Vagina (tissue), 2 donors: ENCODE data around the gene ANXA3. TPM values are rescaled to one million over a fixed set of nuclear protein-coding genes. Genes with fewer than 3 reads are reported as not detected.
"Not testable (repeated sequence)": the region's sequence is repeated elsewhere in the genome, so short reads cannot be mapped to it uniquely, and the experiment has no call there.

Source experiments
- DNase-seq, 2 donors: peaks; one replicate each; pipeline ENCODE4 v3.0.0-alpha.2; 2017; ENCODE audit errors: extremely low spot score in 2 of 2
- H3K27ac ChIP-seq: fragments of 200-600 bp; sonication (generic); one replicate; pipeline ENCODE4 v1.5.1; 2019
- H3K27me3 ChIP-seq: fragments of 200-600 bp; sonication (generic); one replicate; pipeline ENCODE4 v1.5.1; 2019
- H3K36me3 ChIP-seq, 2 donors: fragments of 200-600 bp; sonication (generic); one replicate each; pipeline ENCODE4 v1.5.1; 2017 to 2019
- H3K4me1 ChIP-seq: fragments of 200-600 bp; sonication (generic); one replicate; pipeline ENCODE4 v1.5.1; 2019
- H3K4me3 ChIP-seq, 2 donors: fragments of 200-600 bp; sonication (generic); 1 replicate in 1 of 2; 2 replicates in 1 of 2; pipeline ENCODE4 v1.5.1; 2016 to 2019
- H3K9me3 ChIP-seq: fragments of 200-600 bp; sonication (generic); one replicate; pipeline ENCODE4 v1.5.1; 2019
- POLR2A ChIP-seq, 2 donors: fragments of 450-650 bp; IDR thresholded peaks; one replicate each; pipeline ENCODE4 v1.6.1; 2017; ENCODE audit warnings: antibody characterized with exemption in 2 of 2, mild to moderate bottlenecking in 2 of 2, moderate library complexity in 2 of 2
- POLR2AphosphoS5 ChIP-seq, 2 donors: sonication (generic); formaldehyde crosslinking; IDR thresholded peaks; one replicate each; pipeline ENCODE4 v1.9.0; 2017; ENCODE audit warnings: antibody characterized with exemption in 2 of 2, mild to moderate bottlenecking in 2 of 2, low read depth in 1 of 2; ENCODE audit not compliant: insufficient read depth in 1 of 2
- intact Hi-C: fragments of 100-400 bp; cut with DNase I; formaldehyde crosslinking; loops from one replicate; pipeline ENCODE4 v1.15.1; 2023
- total RNA-seq: library from RNA; depleted of rRNA; stranded (reverse); fragments of >200 nt; gene quantifications from one replicate; pipeline ENCODE4 v1.2.3, GENCODE V29; 2016
- TF ChIP-seq, protein P1 (sequence below), 3 experiments: fragments of 450-650 bp in 2 of 3; fragments of 200-600 bp in 1 of 3; sonication (generic) in 1 of 3; IDR thresholded peaks; one replicate each; pipeline ENCODE4 v1.5.1; 2017 to 2019; ENCODE audit warnings: antibody characterized with exemption in 3 of 3, mild to moderate bottlenecking in 2 of 3, moderate library complexity in 2 of 3

ANXA3 gene, protein sequence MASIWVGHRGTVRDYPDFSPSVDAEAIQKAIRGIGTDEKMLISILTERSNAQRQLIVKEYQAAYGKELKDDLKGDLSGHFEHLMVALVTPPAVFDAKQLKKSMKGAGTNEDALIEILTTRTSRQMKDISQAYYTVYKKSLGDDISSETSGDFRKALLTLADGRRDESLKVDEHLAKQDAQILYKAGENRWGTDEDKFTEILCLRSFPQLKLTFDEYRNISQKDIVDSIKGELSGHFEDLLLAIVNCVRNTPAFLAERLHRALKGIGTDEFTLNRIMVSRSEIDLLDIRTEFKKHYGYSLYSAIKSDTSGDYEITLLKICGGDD
- total RNA-seq = 11.8 TPM

DNA sequence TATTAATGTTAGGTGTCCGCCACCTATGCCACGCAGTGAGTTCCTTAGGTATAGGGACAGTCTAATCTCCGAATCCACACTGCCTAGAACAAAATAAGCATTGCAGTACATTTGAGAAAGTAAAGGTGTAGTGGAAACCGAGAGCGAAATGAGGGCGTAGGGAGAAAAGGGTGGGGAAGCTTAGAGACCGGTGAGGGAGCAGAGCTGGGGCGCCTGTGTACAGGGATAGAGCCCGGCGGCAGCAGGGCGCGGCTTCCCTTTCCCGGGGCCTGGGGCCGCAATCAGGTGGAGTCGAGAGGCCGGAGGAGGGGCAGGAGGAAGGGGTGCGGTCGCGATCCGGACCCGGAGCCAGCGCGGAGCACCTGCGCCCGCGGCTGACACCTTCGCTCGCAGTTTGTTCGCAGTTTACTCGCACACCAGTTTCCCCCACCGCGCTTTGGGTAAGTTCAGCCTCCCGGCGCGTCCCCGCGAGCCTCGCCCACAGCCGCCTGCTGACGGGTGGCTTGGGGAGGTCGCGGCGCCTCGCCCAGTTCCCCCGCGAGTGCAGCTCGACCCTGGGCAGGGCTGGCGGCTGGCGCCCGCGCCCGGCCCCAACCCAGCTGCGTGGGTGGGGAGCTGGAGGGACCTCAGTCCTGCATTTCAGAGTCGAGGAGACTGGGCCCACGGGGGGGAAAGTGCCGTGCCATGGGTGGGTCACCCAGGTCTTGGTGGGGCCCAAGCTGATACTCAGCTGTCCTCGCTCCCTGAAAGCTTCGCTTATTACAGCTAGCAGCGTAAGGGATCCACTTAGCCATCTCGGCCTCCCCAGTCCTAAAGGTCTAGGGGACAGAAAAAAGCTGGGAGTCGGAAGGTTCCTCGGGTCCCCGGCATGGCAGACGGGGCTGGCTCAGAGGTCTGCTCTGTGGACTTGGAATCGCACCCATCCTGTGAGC lies at the start of gene ANXA3:
Gene ANXA3, plus strand, starts transcription at position 351 of the 932 bp plus-strand sequence. CDS start 2,704 bp downstream, outside the sequence.
- no peaks in the 10 kb centered on the region for H3K36me3 ChIP-seq
- intact Hi-C loops = no loop called here
- no peak within 1 kb of the TSS for H3K27ac ChIP-seq
- H3K4me1 ChIP-seq = peaks cover 14% of the 10 kb centered on the region
- no peaks in the 10 kb centered on the region for H3K27me3 ChIP-seq
- peak within 1 kb of the TSS; percentile 36 to 47 for H3K4me3 ChIP-seq
- no peaks in the 10 kb centered on the region for H3K9me3 ChIP-seq
- DNase-seq = no peak
- TF ChIP-seq POLR2AphosphoS5 (IDR thresholded peaks at IDR 0.05; ENCODE audit: insufficient read depth in 1 of 2, low read depth in 1 of 2) (no peak), POLR2A (IDR thresholded peaks at IDR 0.05) (no peak)
- TF ChIP-seq, protein P1, sequence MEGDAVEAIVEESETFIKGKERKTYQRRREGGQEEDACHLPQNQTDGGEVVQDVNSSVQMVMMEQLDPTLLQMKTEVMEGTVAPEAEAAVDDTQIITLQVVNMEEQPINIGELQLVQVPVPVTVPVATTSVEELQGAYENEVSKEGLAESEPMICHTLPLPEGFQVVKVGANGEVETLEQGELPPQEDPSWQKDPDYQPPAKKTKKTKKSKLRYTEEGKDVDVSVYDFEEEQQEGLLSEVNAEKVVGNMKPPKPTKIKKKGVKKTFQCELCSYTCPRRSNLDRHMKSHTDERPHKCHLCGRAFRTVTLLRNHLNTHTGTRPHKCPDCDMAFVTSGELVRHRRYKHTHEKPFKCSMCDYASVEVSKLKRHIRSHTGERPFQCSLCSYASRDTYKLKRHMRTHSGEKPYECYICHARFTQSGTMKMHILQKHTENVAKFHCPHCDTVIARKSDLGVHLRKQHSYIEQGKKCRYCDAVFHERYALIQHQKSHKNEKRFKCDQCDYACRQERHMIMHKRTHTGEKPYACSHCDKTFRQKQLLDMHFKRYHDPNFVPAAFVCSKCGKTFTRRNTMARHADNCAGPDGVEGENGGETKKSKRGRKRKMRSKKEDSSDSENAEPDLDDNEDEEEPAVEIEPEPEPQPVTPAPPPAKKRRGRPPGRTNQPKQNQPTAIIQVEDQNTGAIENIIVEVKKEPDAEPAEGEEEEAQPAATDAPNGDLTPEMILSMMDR (IDR thresholded peaks at IDR 0.05) = no peak

DNA sequence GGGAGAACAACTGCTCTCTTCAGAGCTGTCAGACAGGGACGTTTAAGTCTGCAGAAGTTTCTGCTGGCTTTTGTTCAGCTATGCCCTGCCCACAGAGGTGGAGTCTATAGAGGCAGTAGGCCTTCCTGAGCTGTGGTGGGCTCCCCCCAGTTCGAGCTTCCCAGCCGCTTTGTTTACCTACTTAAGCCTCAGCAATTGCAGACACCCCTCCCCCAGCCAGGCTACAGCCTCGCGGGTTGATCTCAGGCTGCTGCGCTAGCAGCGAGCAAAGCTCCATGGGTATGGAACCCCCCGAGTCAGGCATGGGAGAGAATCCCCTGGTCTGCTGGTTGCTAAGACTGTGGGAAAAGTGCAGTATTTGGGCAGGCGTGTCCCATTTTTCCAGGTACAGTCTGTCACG lies 45.3 kb upstream of the ANXA3 start:
- H3K27me3 ChIP-seq, H3K27ac ChIP-seq, intact Hi-C loops, DNase-seq, H3K4me1 ChIP-seq, H3K9me3 ChIP-seq, H3K4me3 ChIP-seq, H3K36me3 ChIP-seq: not testable (repeated sequence)

DNA sequence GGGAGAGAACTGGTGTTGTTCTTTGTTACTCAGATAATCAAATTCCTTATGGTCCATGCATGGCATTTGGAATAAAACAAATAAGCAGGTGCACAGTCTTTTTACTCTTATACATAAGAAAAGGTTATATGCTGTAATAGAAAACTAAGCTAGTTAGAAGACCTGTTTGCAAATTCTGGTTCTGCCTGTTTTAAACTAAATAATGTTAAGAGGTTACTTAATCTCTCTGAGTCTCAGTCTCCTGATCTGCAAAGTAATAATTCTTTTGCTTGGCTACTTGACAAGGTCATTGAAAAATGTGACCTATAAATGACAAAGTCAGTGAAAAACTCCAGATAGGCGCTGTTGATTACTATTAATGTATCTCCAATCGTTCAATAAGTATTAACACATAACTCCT lies 42.5 kb upstream of the ANXA3 start:
- TF ChIP-seq POLR2AphosphoS5 (IDR thresholded peaks at IDR 0.05; ENCODE audit: insufficient read depth in 1 of 2, low read depth in 1 of 2) (no peak), POLR2A (IDR thresholded peaks at IDR 0.05) (no peak)
- TF ChIP-seq, protein P1 (IDR thresholded peaks at IDR 0.05) = no peak
- Histone ChIP-seq H3K9me3 (no peaks in the 10 kb centered on the region), H3K4me1 (no peaks in the 10 kb centered on the region), H3K36me3 (peaks cover 0 to 7% of the 10 kb centered on the region in 2 donors), H3K27ac (no peak overlapping the region), H3K27me3 (no peaks in the 10 kb centered on the region), H3K4me3 (no peak overlapping the region)
- intact Hi-C loops = no loop called here
- DNase-seq = no peak

DNA sequence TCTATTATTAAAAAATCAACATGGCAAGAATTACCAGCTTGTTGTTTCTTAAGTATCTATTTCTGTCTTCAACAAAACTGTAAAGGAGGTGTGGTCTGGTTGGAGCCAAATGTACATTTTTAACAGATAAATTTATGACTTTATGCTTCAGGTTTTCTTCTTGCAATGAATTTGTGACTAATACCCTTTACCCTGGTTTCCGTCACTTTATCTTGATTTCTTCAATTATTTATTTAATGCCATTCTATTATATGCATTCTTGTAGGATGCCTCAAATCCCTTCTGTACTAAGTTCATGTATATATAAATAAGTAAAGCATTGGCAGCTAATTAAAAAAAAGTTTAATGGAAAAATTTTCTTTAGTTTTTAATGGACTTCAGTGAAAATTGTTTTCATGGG lies 41.5 kb upstream of the ANXA3 start:
- intact Hi-C loops = loop anchor here (10.0 kb wide), 1 partner anchor 555 kb away; no protein-coding TSS in a partner anchor
- no peak for DNase-seq
- TF ChIP-seq POLR2AphosphoS5 (IDR thresholded peaks at IDR 0.05; ENCODE audit: insufficient read depth in 1 of 2, low read depth in 1 of 2) (no peak), POLR2A (IDR thresholded peaks at IDR 0.05) (no peak)
- TF ChIP-seq, protein P1 (IDR thresholded peaks at IDR 0.05) = no peak

DNA sequence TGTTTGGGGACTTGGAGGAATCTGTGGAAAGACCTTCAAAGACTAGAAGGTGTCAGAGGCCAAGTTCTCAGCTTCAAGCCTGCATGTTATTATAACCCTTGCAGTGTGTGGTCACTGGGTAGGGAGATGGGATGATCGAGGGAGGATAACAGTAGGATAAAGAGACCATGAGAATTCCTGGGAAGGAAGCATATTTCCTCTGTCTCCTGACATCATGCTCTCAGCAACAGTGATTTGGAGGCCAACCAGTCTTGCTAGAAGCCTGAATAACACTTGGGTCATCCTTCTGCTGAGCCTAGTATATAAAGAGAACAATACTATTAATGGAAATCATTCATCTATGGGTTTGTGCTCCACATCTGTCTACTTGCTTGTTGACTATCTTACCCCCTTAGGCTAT lies 40.9 kb upstream of the ANXA3 start:
- intact Hi-C loops = loop anchor here (10.0 kb wide), 1 partner anchor 556 kb away; no protein-coding TSS in a partner anchor
- Histone ChIP-seq H3K9me3 (no peaks in the 10 kb centered on the region), H3K27me3 (no peaks in the 10 kb centered on the region), H3K27ac (no peak overlapping the region), H3K36me3 (peaks cover 0 to 7% of the 10 kb centered on the region in 2 donors), H3K4me3 (no peak overlapping the region), H3K4me1 (no peaks in the 10 kb centered on the region)
- DNase-seq = no peak
- TF ChIP-seq POLR2AphosphoS5 (IDR thresholded peaks at IDR 0.05; ENCODE audit: insufficient read depth in 1 of 2, low read depth in 1 of 2) = no peak
- TF ChIP-seq POLR2A (IDR thresholded peaks at IDR 0.05) = no peak
- TF ChIP-seq, protein P1 (IDR thresholded peaks at IDR 0.05) = no peak

More for the DNA sequence above, 41.5 kb upstream of the ANXA3 start:
- H3K9me3 ChIP-seq = no peaks in the 10 kb centered on the region
- H3K27ac ChIP-seq = no peak overlapping the region
- H3K36me3 ChIP-seq = peaks cover 0 to 7% of the 10 kb centered on the region in 2 donors
- no peaks in the 10 kb centered on the region for H3K27me3 ChIP-seq
- no peaks in the 10 kb centered on the region for H3K4me1 ChIP-seq
- H3K4me3 ChIP-seq = no peak overlapping the region
